ENCODE results near the gene TSHZ3.
A peak's percentile ranks its signal among the peaks of the same experiment; 100 is the strongest.

The TSHZ3 gene

GRCh38 chr19:31349160-31349881 lies at the start of gene TSHZ3:
TSHZ3 (minus strand) TSS chr19:31349436; CDS start chr19:31349219, 217 bp downstream.
- no peaks in the 10 kb centered on the region for H3K27me3 ChIP-seq (ENCODE audit: control insufficient read depth, insufficient read depth, low read length)
- H3K4me3 ChIP-seq (ENCODE audit: low read depth, low read length): peak within 1 kb of the TSS; percentile 68
- no peaks in the 10 kb centered on the region for H3K36me3 ChIP-seq (ENCODE audit: control insufficient read depth, insufficient read depth, low read length)
- peaks cover 3% of the 10 kb centered on the region for H3K79me2 ChIP-seq
- H3K4me1 ChIP-seq: no peaks in the 10 kb centered on the region
- peak within 1 kb of the TSS; percentile 86 for H3K4me2 ChIP-seq (ENCODE audit: low read length)
- peak within 1 kb of the TSS; percentile 41 for H3K27ac ChIP-seq
- no peak for TF ChIP-seq CTCF (IDR thresholded peaks at IDR 0.05)
- H3K9me3 ChIP-seq (ENCODE audit: control insufficient read depth, low read length): no peaks in the 10 kb centered on the region
- peak within 1 kb of the TSS; percentile 95 for H2AFZ ChIP-seq
- H3K9ac ChIP-seq: peak within 1 kb of the TSS; percentile 53

- no peaks in the 10 kb centered on the region for H3K79me2 ChIP-seq
- no peak overlapping the region for H3K4me3 ChIP-seq (ENCODE audit: low read depth, low read length)
- TF ChIP-seq CTCF (IDR thresholded peaks at IDR 0.05): no peak
- no peaks in the 10 kb centered on the region for H3K27me3 ChIP-seq (ENCODE audit: control insufficient read depth, insufficient read depth, low read length)
- H3K9me3 ChIP-seq (ENCODE audit: control insufficient read depth, low read length): no peaks in the 10 kb centered on the region
- no peak overlapping the region for H3K9ac ChIP-seq
- no peak overlapping the region for H3K4me2 ChIP-seq (ENCODE audit: low read length)
- H3K27ac ChIP-seq: no peak overlapping the region
- no peaks in the 10 kb centered on the region for H3K36me3 ChIP-seq (ENCODE audit: control insufficient read depth, insufficient read depth, low read length)
- H3K4me1 ChIP-seq: no peaks in the 10 kb centered on the region
- H2AFZ ChIP-seq: no peak overlapping the region
Measured at GRCh38 chr19:31397308-31397707, 48.1 kb upstream of the TSHZ3 start.

- no peaks in the 10 kb centered on the region for H3K9me3 ChIP-seq (ENCODE audit: control insufficient read depth, low read length)
- no peaks in the 10 kb centered on the region for H3K27me3 ChIP-seq (ENCODE audit: control insufficient read depth, insufficient read depth, low read length)
- H3K4me2 ChIP-seq (ENCODE audit: low read length): no peak overlapping the region
- H2AFZ ChIP-seq: no peak overlapping the region
- H3K79me2 ChIP-seq: no peaks in the 10 kb centered on the region
- H3K9ac ChIP-seq: no peak overlapping the region
- no peak overlapping the region for H3K27ac ChIP-seq
- TF ChIP-seq CTCF (IDR thresholded peaks at IDR 0.05): no peak
- H3K4me1 ChIP-seq: no peaks in the 10 kb centered on the region
- H3K4me3 ChIP-seq (ENCODE audit: low read depth, low read length): no peak overlapping the region
- H3K36me3 ChIP-seq (ENCODE audit: control insufficient read depth, insufficient read depth, low read length): no peaks in the 10 kb centered on the region
Measured at GRCh38 chr19:31392464-31392863, 43.2 kb upstream of the TSHZ3 start.

- no peak for TF ChIP-seq CTCF (IDR thresholded peaks at IDR 0.05)
- Histone ChIP-seq H3K27ac (no peak overlapping the region), H3K4me2 (ENCODE audit: low read length) (no peak overlapping the region), H2AFZ (no peak overlapping the region), H3K4me3 (ENCODE audit: low read depth, low read length) (no peak overlapping the region), H3K27me3 (ENCODE audit: control insufficient read depth, insufficient read depth, low read length) (no peaks in the 10 kb centered on the region), H3K4me1 (no peaks in the 10 kb centered on the region), H3K79me2 (no peaks in the 10 kb centered on the region), H3K36me3 (ENCODE audit: control insufficient read depth, insufficient read depth, low read length) (no peaks in the 10 kb centered on the region), H3K9ac (no peak overlapping the region), H3K9me3 (ENCODE audit: control insufficient read depth, low read length) (no peaks in the 10 kb centered on the region)
Measured at GRCh38 chr19:31391518-31391917, 42.3 kb upstream of the TSHZ3 start.

GRCh38 chr19:31390711-31391110 lies 41.5 kb upstream of the TSHZ3 start:
- no peaks in the 10 kb centered on the region for H3K27me3 ChIP-seq (ENCODE audit: control insufficient read depth, insufficient read depth, low read length)
- no peak overlapping the region for H3K27ac ChIP-seq
- no peak for TF ChIP-seq CTCF (IDR thresholded peaks at IDR 0.05)
- no peaks in the 10 kb centered on the region for H3K9me3 ChIP-seq (ENCODE audit: control insufficient read depth, low read length)
- no peak overlapping the region for H3K4me2 ChIP-seq (ENCODE audit: low read length)
- H3K79me2 ChIP-seq: no peaks in the 10 kb centered on the region
- H2AFZ ChIP-seq: no peak overlapping the region
- H3K36me3 ChIP-seq (ENCODE audit: control insufficient read depth, insufficient read depth, low read length): no peaks in the 10 kb centered on the region
- H3K9ac ChIP-seq: no peak overlapping the region
- no peak overlapping the region for H3K4me3 ChIP-seq (ENCODE audit: low read depth, low read length)
- H3K4me1 ChIP-seq: no peaks in the 10 kb centered on the region
